Gastrocnemius medialis (tissue), 4 donors: ENCODE results near the gene GPRIN1.

Experiments
- POLR2A ChIP-seq, 2 donors: fragments of 450-650 bp; IDR thresholded peaks; one replicate each; pipeline ENCODE4 v1.6.1; 2017; ENCODE audit warnings: antibody characterized with exemption in 2 of 2, mild to moderate bottlenecking in 2 of 2, moderate library complexity in 2 of 2
- TF ChIP-seq, protein P1 (sequence below), 5 experiments: fragments of 450-650 bp in 3 of 5; fragments of 200-600 bp in 2 of 5; sonication (generic) in 2 of 5; IDR thresholded peaks in 4 of 5; conservative IDR thresholded peaks in 1 of 5; 1 replicate in 4 of 5; 2 replicates in 1 of 5; pipeline ENCODE4 v1.5.1; 2016 to 2019; ENCODE audit warnings: antibody characterized with exemption in 5 of 5, mild to moderate bottlenecking in 3 of 5, moderate library complexity in 3 of 5

GRCh38 chr5:176561259-176561658 lies 48.7 kb downstream of the GPRIN1 start:
- TF ChIP-seq, protein P1, sequence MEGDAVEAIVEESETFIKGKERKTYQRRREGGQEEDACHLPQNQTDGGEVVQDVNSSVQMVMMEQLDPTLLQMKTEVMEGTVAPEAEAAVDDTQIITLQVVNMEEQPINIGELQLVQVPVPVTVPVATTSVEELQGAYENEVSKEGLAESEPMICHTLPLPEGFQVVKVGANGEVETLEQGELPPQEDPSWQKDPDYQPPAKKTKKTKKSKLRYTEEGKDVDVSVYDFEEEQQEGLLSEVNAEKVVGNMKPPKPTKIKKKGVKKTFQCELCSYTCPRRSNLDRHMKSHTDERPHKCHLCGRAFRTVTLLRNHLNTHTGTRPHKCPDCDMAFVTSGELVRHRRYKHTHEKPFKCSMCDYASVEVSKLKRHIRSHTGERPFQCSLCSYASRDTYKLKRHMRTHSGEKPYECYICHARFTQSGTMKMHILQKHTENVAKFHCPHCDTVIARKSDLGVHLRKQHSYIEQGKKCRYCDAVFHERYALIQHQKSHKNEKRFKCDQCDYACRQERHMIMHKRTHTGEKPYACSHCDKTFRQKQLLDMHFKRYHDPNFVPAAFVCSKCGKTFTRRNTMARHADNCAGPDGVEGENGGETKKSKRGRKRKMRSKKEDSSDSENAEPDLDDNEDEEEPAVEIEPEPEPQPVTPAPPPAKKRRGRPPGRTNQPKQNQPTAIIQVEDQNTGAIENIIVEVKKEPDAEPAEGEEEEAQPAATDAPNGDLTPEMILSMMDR (IDR thresholded peaks at IDR 0.05 in 4 of 5, conservative IDR thresholded peaks at IDR 0.05 in 1 of 5) = no peak
- TF ChIP-seq POLR2A (IDR thresholded peaks at IDR 0.05) = no peak
